ENCODE measurements around the gene C14orf119.

GRCh38 chr14:23114669-23115038 lies 19.3 kb downstream of the C14orf119 start:
- TF ChIP-seq CTCF (IDR thresholded peaks at IDR 0.05) (no peak), EP300 (IDR thresholded peaks at IDR 0.05) (no peak), POLR2A (IDR thresholded peaks at IDR 0.05) (no peak)

All from ovary (tissue), 3 donors.